ENCODE measurements around the gene UPK3A. TPM values are rescaled to one million over a fixed set of nuclear protein-coding genes. Genes with fewer than 3 reads are reported as not detected.
A peak's percentile ranks its signal among the peaks of the same experiment; 100 is the strongest.

Gene UPK3A
- polyA plus RNA-seq, 3 donors: 6.0 to 19.0 (median 14.0) TPM

DNA sequence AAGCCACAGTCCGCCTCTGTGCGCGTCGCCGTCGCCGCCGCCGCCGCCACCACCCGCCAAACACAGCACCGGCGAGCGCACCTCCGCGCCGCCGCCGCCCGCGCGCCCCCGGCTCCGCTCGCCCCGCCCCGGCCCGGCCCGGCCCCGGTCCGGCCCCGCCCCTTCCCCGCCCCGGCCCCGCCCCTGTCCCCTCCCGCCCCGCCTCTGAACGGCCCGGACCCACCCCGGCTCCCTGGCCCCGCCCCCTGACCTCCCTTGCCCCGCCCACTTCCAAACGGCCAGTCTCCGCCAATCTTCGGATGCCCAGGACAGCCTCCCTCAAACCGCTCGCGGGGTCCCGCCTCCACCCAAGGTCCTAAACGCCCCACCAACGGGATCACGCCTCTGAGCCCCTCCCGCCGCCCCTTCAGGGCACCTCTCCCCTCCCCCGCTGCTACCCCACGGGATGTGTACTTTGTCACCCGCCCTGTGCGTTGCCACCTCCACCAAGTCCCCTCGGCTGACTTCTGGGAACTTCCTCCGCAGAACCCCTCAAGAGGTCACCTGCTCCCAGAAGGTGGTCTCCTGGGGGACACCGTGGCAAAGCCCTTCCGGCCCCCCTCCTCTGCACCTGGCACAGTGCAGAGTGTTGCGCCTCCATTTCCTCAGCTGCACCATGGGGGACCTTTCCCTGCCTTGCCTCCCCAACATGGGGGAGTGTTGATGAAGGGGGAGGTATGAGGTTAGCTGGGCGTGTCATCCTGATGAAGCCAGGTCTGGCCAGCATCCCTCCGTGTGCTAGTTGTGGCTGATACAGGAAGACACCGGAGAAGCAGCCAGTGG, 43.7 kb upstream of the UPK3A start, which contains the start of gene KIAA0930:
Gene KIAA0930, minus strand, starts transcription at position 85 of the 822 bp plus-strand sequence. CDS start 191 bp downstream, outside the sequence.
- H3K36me3 Mint-ChIP-seq: peaks cover 25 to 34% of the 10 kb centered on the region in 2 donors
- H3K79me2 ChIP-seq (ENCODE audit: insufficient read depth, low read length): peaks cover 56% of the 10 kb centered on the region
- under 1% methylated on average over 46 of the region's 66 CpGs for WGBS (ENCODE audit: insufficient coverage)
- H3K4me1 ChIP-seq (ENCODE audit: control insufficient read depth in 1 of 2, insufficient read depth in 2 of 2, low read length in 2 of 2): peaks cover 57 to 70% of the 10 kb centered on the region in 2 donors
- intact Hi-C loops (cut with micrococcal nuclease): loop anchor here (2.0 to 5.0 kb wide), 2 partner anchors 28 to 34 kb away; no protein-coding TSS in a partner anchor
- H3K27ac ChIP-seq (ENCODE audit: low read depth in 1 of 2, low read length in 2 of 2): peak within 1 kb of the TSS; percentile 69 to 71
- peaks cover 73% of the 10 kb centered on the region for H3K4me1 Mint-ChIP-seq
- peak; percentile 47 to 70 (median 59) for DNase-seq
- H3K4me3 Mint-ChIP-seq: peak within 1 kb of the TSS; percentile 98
- H3K9ac ChIP-seq (ENCODE audit: insufficient read depth, low read length, poor library complexity, severe bottlenecking): peak within 1 kb of the TSS; percentile 74
- no peaks in the 10 kb centered on the region for H3K9me3 Mint-ChIP-seq
- no peaks in the 10 kb centered on the region for H3K9me3 ChIP-seq (replicated peaks in 1 of 2; ENCODE audit: control insufficient read depth in 1 of 2, insufficient read depth in 1 of 2, low read length in 2 of 2)
- H3K4me2 ChIP-seq (replicated peaks; ENCODE audit: extremely low read depth, low read length, poor library complexity, severe bottlenecking): peak within 1 kb of the TSS; percentile 95
- H3K4me3 ChIP-seq (replicated peaks in 1 of 3; ENCODE audit: low read depth in 2 of 3, low read length in 3 of 3): peak within 1 kb of the TSS; percentile 75 to 90 (median 77)
- H3K27ac Mint-ChIP-seq: peak within 1 kb of the TSS; percentile 88 to 95 (median 94)
- peaks cover 41% of the 10 kb centered on the region for H4K20me1 ChIP-seq (ENCODE audit: insufficient read depth, low read length)
- no peaks in the 10 kb centered on the region for H3K27me3 ChIP-seq (ENCODE audit: control insufficient read depth in 2 of 2, insufficient read depth in 2 of 2, low read length in 2 of 2)
- H2AFZ ChIP-seq (ENCODE audit: insufficient read depth, low read depth, low read length, poor library complexity, severe bottlenecking): peak within 1 kb of the TSS; percentile 66
- peaks cover 0 to 6% (median 3%) of the 10 kb centered on the region in 3 donors for H3K27me3 Mint-ChIP-seq (ENCODE audit: low read depth in 3 of 3)
- TF ChIP-seq, protein P1, sequence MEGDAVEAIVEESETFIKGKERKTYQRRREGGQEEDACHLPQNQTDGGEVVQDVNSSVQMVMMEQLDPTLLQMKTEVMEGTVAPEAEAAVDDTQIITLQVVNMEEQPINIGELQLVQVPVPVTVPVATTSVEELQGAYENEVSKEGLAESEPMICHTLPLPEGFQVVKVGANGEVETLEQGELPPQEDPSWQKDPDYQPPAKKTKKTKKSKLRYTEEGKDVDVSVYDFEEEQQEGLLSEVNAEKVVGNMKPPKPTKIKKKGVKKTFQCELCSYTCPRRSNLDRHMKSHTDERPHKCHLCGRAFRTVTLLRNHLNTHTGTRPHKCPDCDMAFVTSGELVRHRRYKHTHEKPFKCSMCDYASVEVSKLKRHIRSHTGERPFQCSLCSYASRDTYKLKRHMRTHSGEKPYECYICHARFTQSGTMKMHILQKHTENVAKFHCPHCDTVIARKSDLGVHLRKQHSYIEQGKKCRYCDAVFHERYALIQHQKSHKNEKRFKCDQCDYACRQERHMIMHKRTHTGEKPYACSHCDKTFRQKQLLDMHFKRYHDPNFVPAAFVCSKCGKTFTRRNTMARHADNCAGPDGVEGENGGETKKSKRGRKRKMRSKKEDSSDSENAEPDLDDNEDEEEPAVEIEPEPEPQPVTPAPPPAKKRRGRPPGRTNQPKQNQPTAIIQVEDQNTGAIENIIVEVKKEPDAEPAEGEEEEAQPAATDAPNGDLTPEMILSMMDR (IDR thresholded peaks at IDR 0.05): no peak
- peaks cover 16 to 26% of the 10 kb centered on the region in 2 donors for H3K36me3 ChIP-seq (replicated peaks in 1 of 2; ENCODE audit: control insufficient read depth in 1 of 2, insufficient read depth in 2 of 2, low read length in 2 of 2)

DNA sequence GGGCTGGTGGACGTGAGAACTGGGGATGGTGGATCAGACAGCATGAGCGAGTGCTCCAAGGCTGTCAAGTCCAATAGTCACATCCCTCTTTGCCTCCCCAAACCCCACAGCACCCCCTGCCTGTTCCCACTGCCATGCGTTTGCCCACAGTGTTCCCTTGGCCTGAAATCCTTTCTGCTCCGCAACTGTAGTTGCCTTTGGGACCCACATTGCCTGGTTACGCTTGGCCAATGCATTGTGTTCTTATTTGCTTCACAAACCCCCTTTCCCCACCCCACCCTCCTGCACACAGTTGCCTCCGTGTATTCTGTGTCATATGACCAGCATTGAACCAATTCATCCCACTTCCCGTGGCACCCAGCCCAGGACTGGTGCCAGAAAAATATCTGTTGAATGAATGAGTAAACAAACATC, 42.0 kb upstream of the UPK3A start:
- peaks cover 0 to 6% (median 3%) of the 10 kb centered on the region in 3 donors for H3K27me3 Mint-ChIP-seq (ENCODE audit: low read depth in 3 of 3)
- TF ChIP-seq, protein P1 (IDR thresholded peaks at IDR 0.05): peak; percentile 29
- Histone ChIP-seq H3K27me3 (ENCODE audit: control insufficient read depth in 2 of 2, insufficient read depth in 2 of 2, low read length in 2 of 2) (no peaks in the 10 kb centered on the region), H4K20me1 (ENCODE audit: insufficient read depth, low read length) (peaks cover 23% of the 10 kb centered on the region), H3K9ac (ENCODE audit: insufficient read depth, low read length, poor library complexity, severe bottlenecking) (no peak overlapping the region), H3K36me3 (replicated peaks in 1 of 2; ENCODE audit: control insufficient read depth in 1 of 2, insufficient read depth in 2 of 2, low read length in 2 of 2) (peaks cover 4 to 11% of the 10 kb centered on the region in 2 donors), H3K4me2 (replicated peaks; ENCODE audit: extremely low read depth, low read length, poor library complexity, severe bottlenecking) (no peak overlapping the region), H2AFZ (ENCODE audit: insufficient read depth, low read depth, low read length, poor library complexity, severe bottlenecking) (no peak overlapping the region), H3K9me3 (replicated peaks in 1 of 2; ENCODE audit: control insufficient read depth in 1 of 2, insufficient read depth in 1 of 2, low read length in 2 of 2) (no peaks in the 10 kb centered on the region), H3K27ac (ENCODE audit: low read depth in 1 of 2, low read length in 2 of 2) (no peak overlapping the region), H3K79me2 (ENCODE audit: insufficient read depth, low read length) (peaks cover 38% of the 10 kb centered on the region), H3K4me1 (ENCODE audit: control insufficient read depth in 1 of 2, insufficient read depth in 2 of 2, low read length in 2 of 2) (peaks cover 46 to 63% of the 10 kb centered on the region in 2 donors), H3K4me3 (replicated peaks in 1 of 3; ENCODE audit: low read depth in 2 of 3, low read length in 3 of 3) (no peak overlapping the region)
- H3K4me3 Mint-ChIP-seq: peak overlapping the region in 1 of 2 donors; percentile 12
- peak overlapping the region in 3 of 7 donors; percentile 6 to 63 (median 45) for H3K27ac Mint-ChIP-seq
- no peaks in the 10 kb centered on the region for H3K9me3 Mint-ChIP-seq
- WGBS (ENCODE audit: insufficient coverage): 100% methylated on average over 1 of the region's 7 CpGs
- H3K36me3 Mint-ChIP-seq: peaks cover 12 to 17% of the 10 kb centered on the region in 2 donors
- peak in 2 of 3 donors; percentile 35 to 53 for DNase-seq
- intact Hi-C loops (cut with micrococcal nuclease): loop anchor here in 1 of 2 donors (5.0 kb wide), 1 partner anchor 35 kb away; no protein-coding TSS in a partner anchor
- peaks cover 68% of the 10 kb centered on the region for H3K4me1 Mint-ChIP-seq
